HK-2 (cell line): ENCODE data around the gene ENTPD5.

Experiments
- DNase-seq: peaks from one replicate; pipeline ENCODE4 v3.0.0-alpha.2; 2018; ENCODE audit not compliant: unreplicated experiment

Gene ENTPD5, protein sequence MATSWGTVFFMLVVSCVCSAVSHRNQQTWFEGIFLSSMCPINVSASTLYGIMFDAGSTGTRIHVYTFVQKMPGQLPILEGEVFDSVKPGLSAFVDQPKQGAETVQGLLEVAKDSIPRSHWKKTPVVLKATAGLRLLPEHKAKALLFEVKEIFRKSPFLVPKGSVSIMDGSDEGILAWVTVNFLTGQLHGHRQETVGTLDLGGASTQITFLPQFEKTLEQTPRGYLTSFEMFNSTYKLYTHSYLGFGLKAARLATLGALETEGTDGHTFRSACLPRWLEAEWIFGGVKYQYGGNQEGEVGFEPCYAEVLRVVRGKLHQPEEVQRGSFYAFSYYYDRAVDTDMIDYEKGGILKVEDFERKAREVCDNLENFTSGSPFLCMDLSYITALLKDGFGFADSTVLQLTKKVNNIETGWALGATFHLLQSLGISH

DNA sequence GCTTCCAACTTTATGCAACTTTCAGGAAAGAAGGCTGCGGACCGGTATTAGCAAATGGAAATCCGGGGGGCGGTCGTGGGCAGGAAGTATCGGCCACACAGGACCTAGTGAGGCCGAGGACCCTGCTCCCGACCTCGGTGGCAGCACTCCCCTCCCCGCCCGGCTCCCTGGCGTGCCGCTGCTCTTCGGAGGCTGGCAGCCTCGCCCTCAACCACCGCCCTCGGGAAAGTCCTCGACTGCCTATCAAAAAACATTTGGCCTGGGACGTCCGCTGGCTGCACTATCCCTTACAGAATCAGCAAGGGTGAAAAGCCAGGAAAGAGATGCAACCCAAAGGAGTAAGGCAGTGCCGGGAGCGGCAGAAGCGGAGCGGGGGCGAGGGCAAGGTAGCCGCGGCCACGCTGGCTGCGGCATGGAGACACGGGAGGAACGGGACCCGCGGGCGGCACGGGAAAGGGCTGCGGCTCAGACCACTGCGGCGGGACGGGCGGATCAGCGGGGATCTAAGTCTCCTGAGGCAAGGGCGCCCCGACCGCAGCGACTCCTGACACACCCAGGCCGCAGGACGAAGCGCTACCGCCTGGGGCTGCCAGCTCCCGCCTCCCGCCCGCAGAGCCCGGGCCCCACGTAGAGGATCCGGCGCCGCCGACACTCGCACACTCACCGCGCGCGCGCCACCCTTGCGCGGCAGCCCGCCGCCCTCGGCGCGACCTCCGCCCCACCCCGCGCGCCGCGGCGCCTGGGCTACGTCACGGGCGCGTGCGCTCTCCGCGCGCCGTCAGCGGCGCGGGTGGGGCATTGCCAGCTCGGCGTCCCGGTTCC is at the start of gene ENTPD5, which contains the start of gene BBOF1:
Gene ENTPD5, minus strand, starts transcription at position 703 of the 822 bp plus-strand sequence. CDS start 31,186 bp downstream, outside the sequence.
Gene BBOF1, plus strand, starts transcription at position 764 of the 822 bp plus-strand sequence. CDS start 130 bp downstream, outside the sequence.
- peak; percentile 86 for DNase-seq

DNA sequence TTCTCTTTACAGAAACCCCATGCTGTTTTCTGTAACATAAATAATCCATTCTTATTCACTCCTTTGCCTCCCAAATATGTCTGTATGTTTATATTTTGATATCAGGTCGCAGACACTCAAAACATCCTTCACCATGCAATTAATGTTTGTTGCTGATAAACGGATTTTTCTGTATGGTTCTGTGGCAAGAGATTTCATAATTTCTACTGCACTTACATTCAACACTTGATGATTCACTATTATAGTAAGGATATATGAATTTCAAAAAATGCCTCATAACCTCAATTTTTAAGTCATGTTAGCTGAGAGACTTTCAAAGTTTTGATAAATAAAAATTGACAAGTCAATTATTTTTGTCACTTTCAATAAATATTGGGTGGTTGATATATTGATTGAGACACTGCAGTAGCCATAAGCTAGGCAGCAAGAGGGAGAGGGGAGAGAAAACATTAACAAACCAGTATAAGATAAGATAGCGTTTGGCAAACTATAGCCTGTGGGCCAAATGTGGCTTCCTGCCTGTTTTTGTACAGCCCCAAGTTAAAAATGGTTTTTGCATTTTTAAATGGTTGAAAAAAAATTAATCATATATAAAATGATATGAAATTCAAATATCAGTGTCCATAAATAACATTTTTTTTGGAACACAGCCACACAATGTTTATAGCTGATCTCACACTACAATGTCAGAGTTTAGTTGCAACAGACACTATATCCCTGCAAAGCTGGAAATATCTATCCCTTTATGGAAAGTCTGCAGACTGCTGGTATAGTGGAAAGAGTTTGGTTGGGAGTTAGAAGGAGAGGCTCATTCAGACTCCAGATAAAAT is 46.9 kb upstream of the ENTPD5 start:
- no peak for DNase-seq

DNA sequence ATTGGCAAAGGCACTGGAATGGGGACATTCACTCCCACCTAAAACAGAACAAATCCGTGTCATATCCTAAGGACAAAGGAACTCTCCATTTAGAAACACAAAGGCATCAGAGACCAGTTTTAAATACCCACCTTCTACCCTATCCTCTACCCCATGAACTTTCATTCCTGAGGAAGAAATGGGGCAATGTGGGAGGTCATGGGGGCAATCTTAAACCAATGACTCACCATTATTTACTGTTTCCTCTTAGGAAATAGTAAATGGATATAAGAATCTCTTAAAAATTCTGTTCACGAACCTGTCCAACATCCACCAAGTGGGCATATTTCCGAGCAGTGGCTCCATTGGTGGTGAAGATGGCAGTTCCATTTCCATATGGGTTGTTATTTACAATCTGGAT is 45.8 kb upstream of the ENTPD5 start:
- no peak for DNase-seq

DNA sequence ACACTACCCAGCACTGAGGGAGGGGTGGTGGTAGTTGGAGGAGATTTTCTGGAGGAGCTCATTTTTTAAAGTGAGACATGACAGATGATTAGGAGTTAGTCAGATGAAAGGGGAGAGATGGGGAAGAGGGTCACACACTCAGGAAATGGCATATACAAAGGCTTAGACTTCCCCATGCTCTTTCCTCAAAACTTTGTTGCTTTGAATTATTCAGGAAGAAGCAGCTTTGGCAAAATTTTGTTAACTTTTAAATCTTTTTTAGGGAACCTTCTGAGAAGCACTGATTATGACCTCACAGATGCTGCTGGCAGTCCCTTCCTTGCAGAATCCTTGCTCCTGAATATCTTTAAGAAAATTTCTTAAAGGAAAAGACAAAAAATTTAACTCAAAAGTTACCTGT is 45.3 kb upstream of the ENTPD5 start:
- no peak for DNase-seq

DNA sequence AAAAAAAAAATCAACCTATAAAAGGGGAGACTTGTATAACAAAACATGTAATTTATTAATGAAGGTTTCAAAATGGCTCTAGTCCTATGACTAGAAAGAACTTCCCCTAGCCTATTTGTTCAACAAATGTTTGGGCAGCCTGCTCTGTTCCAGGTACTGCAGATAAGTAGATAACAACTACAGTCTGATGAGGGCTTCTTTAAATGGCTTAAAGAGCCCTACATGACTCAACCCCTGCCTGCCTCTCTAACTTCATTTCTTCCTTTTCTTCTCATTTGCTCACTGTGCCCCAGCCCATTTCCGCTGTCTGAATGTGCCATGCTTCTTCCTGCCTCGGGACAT is 43.7 kb upstream of the ENTPD5 start:
- no peak for DNase-seq

DNA sequence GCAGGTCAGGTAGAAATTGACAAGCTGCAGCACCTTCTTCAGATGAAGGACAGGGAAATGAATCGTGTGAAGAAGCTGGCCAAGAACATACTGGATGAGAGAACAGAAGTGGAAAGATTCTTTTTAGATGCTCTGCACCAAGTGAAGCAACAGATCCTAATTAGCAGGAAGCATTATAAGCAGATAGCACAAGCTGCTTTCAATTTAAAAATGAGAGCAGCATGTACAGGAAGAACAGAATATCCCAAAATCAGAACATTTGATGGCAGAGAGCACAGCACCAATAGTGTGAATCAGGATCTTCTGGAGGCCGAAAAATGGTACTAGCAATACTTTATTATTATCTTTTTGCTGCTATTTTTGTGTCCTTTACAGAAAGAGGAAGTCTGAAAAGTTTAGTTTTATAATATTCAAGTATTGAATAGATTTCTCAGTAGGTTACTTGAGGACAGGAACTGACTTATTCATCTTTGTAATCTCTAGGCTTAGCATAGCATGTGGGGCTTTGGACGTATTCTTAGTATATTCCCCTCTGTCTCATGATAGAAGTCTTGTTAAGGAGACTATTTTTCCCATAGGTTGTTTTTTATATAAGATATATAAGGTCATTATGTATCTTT is 30.9 kb upstream of the ENTPD5 start:
- no peak for DNase-seq

DNA sequence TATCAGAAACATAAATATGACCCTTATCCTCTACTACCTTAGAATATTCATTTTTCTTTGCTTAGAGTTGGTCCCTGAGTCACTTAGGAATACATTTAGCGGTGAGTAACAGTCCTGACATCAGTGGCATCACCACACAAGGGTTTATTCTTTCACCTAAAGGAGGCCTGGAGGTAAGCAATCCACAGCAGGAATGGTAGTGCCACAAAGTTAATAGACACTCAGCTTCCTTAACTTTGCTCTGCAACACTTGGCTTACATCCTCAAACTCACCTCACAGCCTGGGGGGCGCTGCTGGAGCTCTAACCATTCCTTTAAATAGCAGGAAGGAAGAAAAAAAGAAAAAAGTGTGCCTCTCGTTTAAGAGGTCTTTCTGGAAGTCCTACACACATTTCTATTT is 29.2 kb upstream of the ENTPD5 start:
- peak; percentile 54 for DNase-seq

DNA sequence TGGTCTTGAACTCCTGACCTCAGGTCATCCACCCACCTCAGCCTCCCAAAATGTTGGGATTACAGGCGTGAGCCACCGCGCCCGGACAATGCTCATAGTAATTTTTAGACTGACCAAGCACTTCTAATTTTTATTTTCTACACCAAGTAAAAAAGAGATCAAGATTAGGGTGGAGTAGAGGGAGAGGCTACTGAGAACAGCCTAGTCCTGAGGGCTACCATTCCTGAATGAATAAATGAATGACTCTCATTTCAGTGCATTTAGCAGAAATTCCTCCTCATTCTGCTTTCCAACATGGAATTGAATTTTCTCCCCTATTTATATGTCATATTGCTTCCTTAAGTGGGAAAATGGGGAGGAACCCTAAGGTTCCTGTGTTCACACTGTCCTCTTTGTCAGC is 26.4 kb upstream of the ENTPD5 start:
- no peak for DNase-seq

DNA sequence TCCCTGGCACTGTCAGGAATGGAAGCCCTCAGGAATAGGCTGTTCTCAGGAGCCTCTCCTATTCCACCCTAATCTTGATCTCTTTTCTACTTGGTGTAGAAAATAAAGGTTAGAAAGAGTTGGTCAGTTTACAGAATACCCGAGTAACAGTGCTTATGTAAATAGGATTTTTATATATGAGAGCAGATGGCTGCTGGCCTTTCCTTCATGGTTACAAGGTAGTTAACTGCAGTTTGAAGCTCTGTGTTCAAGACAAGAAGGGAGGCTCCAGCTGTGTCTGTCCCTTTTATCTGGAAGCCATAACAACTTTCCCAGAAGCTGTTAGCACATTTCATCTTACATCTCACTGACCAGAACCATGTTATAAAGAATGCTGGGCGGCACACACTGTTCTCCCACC is 23.2 kb upstream of the ENTPD5 start:
- no peak for DNase-seq

DNA sequence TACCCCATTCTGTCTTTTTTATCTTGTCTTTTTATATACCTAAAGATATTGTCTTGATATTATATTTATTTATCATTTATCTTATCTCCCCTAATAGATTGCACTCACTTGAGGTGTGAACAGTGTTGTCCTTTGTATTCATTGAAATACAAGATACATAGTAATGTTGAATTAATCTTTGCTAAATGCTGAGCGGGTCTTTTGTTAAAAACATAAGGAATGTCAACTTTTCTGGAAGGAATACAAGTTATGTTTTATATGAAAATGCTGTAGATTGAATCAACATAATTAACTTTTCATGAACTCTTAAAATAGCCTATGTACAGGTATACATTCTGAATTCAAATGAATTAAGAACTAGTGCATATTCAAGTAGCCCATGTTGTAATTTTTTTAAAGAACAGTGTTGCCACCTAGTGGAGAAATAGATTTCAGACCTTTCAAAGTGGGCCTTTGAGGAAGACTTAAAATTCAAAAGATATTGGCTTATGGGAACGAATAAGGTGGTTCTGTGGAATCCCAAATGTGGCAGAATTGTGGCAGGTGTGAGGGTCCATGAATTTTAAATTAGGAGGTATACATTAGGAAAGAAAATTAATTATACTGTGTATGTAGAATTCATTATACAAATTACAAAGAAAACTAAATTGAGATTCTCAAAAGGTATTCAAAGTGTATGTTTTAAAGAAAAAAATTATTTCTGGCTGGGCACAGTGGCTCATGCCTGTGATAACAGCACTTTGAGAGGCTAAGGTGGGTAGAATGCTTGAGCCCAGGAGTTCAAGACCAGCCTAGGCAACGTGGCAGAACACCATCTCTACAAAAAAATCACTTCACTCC is 19.2 kb upstream of the ENTPD5 start:
- DNase-seq = no peak

DNA sequence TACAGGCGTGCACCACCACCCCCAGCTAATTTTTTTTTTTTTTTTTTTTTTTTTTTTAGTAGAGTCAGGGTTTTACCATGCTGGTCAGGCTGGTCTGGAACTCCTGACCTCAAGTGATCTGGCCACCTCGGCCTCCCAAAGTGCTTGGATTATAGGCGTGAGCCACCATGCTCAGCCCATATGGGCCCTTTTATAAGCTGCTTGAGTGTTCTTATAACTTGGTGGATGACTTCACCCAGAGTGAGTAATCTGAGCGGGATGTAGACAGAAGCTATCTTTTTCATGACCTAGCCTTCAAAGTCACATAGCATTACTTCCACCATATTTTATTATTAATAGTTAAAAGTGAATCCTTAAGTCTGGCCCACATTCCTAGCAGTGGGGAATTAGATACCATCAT is 16.5 kb upstream of the ENTPD5 start:
- no peak for DNase-seq

DNA sequence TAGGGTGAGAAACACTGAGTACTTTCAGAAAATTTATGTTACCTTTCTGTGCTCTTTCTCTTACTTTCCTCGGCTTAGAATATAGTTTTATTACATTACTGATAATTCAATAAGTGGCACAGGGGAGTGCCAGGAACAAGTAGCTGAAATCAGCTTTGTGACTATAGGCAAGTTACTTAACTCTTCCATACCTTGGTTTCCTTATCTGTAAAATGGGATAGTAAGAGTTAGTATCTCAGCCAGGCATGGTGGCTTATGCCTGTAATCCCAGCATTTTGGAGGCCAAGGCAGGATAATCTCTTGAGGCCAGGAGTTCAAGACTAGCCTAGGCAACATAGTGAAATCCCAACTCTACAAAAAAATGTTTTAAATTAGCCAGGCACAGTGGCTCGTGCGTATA is 15.5 kb upstream of the ENTPD5 start:
- DNase-seq = no peak

DNA sequence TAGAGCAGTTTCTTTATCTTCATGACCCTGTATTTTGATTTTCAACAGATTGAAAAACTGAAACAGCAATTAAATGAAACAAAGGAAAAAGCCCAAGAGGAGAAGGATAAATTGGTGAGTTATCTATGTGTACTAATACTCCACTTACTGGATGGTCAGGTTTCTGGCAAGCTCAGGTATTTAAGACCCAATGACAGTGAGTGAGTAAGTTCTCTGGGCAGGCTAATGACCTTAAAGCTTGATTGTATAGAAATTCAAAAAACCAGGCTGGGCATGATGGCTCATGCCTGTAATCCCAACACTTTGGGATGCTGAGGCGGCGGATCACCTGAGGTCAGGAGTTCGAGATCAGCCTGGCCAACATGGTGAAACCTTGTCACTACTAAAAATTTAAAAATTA is 10.0 kb upstream of the ENTPD5 start:
- no peak for DNase-seq

DNA sequence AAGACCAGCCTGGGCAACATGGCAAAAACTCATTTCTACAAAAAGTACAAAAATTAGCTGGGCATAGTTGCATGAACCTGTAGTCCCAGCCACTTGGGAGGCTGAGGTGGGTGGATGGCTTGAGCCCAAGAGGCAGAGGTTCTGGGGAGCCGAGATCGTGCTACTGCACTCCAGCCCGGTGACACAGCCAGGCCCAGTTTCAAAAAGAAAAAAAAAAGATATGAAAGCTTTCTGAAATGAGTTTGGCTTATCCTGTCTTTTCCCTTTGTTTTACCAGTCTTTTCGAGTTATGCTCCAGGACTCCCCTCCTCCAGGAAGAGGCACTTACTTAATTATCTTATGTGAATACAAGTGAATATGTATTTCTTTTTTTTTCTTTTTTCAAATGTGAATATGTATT is 3.3 kb upstream of the ENTPD5 start:
- DNase-seq = no peak

DNA sequence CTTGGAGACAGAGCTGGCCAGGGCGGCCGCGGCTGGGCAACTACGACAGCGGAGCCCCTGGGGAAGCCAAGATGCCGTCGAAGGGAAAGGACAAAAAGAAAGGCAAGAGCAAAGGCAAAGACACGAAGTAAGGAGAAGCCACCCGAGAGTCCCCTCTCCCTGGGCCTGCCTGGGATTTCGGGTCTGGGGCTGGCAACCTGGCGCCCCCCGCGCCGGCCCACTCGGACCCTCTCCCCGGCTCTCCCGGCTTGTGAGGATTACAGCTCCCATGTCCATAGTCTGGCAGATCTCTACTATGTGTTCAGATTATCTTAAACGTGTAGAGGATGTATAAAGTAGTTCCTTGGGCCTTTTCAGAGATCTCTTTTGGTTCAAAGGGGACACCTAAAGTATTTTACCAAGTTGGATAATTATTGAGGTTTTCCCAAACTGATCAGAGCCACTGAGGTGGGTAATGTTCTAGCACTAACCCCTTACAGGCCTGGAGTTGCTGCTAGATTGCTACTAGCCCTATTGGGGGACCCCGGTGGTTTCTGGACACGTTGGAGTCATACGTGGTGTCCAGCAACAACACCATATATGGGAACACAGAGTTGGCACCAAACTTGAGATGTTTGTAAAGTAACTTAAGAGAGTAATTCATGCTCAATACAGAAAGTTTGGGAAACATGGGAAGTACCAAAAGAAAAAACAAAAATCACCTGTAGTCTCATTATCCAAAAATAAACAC is 485 bp upstream of the ENTPD5 start:
- peak; percentile 31 for DNase-seq

DNA sequence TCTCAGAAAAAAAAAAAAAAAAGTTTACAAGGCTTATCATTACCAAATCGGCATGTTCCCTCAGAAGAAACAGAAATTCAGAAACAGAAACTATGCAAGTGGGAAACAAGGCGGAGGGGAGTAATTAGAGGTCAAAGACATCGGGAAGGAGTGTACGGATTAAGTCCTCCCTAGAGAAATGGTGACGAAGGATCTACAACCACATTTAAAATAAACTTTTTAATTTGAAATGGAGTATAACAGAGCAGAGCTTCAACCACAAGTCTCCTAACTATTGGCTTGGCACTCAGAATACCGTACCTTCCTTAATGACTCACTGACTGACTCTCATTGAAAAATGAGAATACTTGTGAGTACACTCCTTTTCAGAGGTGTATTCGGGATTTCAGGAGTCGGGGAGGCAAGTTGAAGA is 908 bp downstream of the ENTPD5 start:
- no peak for DNase-seq

DNA sequence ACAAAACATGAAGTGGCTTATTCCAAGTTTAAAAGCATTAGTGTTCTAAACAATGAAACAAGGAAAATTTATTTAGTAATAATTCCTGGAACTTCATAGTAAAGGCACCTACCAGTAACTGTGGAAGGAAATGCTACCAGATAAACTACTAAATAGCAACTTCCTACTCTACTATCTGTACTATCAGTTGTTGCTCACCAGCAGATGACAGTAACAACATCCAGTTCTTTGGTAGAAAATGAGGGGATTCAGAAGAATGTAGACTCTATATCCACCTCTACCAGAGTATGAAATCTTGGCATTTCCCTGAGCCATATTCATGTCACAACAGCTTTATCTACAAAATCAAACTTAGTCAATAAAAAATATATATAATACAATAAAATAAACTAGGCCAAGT is 3.1 kb downstream of the ENTPD5 start:
- DNase-seq = no peak

DNA sequence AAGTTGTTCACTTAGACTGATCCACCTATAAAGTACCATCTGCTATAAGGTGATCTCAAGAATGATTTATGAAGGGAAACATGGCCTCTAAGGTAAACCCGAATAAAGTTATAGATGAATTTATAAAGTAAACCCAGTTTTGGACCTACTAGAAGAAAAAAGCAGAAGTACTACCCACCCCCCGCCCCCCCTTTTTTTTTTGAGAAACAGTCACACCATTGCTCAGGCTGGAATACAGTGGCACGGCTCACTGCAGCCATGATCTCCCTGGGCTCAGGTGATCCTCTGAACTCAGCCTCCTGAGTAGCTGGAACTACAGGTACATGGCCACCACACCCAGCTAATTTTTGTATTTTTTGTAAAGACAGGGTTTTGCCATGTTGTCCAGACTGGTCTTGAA is 3.9 kb downstream of the ENTPD5 start:
- DNase-seq = no peak

DNA sequence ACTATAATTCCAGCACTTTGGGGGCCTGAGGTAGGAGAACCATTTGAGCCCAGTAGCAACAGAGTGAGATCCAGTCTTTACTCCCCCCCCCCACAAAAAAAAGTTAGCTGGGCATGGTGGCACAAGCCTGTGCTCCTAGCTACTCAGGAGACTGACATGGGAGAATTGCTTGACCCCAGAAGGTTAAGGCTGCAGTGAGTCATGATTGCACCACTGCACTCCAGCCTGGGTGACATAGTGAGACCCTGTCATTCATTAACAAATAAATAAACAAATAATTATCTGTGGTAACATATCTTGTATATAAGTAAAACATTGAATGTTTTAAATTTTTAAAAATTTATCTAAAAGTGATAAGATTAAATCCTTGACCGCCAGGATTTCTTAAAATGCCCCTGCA is 4.8 kb downstream of the ENTPD5 start:
- peak; percentile 8 for DNase-seq

DNA sequence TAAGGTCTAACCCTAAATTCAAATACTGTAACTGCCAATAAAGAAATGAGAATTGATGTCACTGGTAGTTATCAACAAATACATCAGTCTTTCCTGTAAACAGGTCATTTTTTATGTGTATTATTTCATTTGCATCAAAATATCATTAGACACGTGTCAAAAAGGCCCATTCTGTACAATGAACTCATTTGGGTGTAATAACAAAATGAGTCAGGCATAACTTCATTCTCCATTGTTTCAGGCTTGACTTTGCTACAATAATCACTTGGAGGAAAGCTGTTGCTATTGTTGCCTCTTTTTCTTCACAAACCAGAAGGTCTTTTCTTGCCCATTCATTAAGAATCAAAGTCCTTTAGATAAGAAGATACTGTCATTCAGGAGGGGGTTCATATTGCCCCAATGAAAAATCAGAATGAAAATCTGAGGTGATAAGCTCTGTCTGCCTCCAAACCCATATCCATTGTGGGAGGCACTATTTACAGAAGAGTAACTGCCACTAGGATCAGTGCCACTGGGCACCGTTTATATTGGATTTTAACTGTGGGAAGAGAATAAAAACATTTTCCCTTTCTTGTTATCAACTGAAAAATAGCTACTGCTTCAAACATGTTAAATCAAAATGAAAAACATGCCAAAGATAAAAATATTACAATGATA is 10.1 kb downstream of the ENTPD5 start:
- no peak for DNase-seq
